DND-41 (cell line): ENCODE measurements around the gene SND1.

Source experiments
- CTCF ChIP-seq: IDR thresholded peaks from 2 replicates; pipeline ENCODE4 v1.5.1; 2012; ENCODE audit warnings: borderline replicate concordance, low read length, moderate library complexity, mild to moderate bottlenecking; ENCODE audit not compliant: poor library complexity, severe bottlenecking; ENCODE audit errors: extremely low read depth
- EZH2 ChIP-seq: IDR thresholded peaks from 3 replicates; pipeline ENCODE4 v1.6.1; 2012; ENCODE audit warnings: borderline replicate concordance, low read depth, mild to moderate bottlenecking, moderate library complexity, low read length, inconsistent platforms; ENCODE audit not compliant: severe bottlenecking

GRCh38 chr7:127650847-127651555, 993 bp upstream of the SND1 start:
- TF ChIP-seq CTCF (no peak), EZH2 (no peak)
